Effector CD8-positive, alpha-beta T cell (primary cell): Measurements from ENCODE around the gene LGALS3.
"Not testable (repeated sequence)": the region's sequence is repeated elsewhere in the genome, so short reads cannot be mapped to it uniquely, and the experiment has no call there.

ENCODE experiments used
- DNase-seq: peaks from one replicate; lab custom pipeline; 2025; lab: John Stamatoyannopoulos, UW
- total RNA-seq, 4 experiments: gene quantifications; one replicate each; lab custom pipeline; 2026; lab: John Stamatoyannopoulos, UW

The LGALS3 gene
- total RNA-seq = 17.0 to 35.6 (median 23.2) reads per million in 4 experiments

- DNase-seq = no peak
These were observed at the start of gene LGALS3 for GRCh38 chr14:55129086-55129427. Gene LGALS3 (plus strand): TSS chr14:55129252. CDS start chr14:55137374, 8,122 bp downstream.

GRCh38 chr14:55079961-55080360, 49.1 kb upstream of the LGALS3 start:
- DNase-seq = not testable (repeated sequence)

GRCh38 chr14:55084401-55085059, 44.5 kb upstream of the LGALS3 start:
- DNase-seq = no peak

GRCh38 chr14:55085060-55085660, 43.9 kb upstream of the LGALS3 start:
- DNase-seq = no peak

- no peak for DNase-seq
These were observed 42.1 kb upstream of the LGALS3 start for GRCh38 chr14:55086938-55087337.

- no peak for DNase-seq
These were observed 40.7 kb upstream of the LGALS3 start for GRCh38 chr14:55088356-55088755.

- no peak for DNase-seq
These were observed 36.7 kb upstream of the LGALS3 start for GRCh38 chr14:55092341-55092740.

- no peak for DNase-seq
These were observed 34.5 kb upstream of the LGALS3 start for GRCh38 chr14:55094292-55095157.

- DNase-seq = no peak
These were observed 31.0 kb upstream of the LGALS3 start for GRCh38 chr14:55097881-55098560.

GRCh38 chr14:55098561-55098898, 30.5 kb upstream of the LGALS3 start:
- DNase-seq = no peak

GRCh38 chr14:55099756-55100155, 29.3 kb upstream of the LGALS3 start:
- DNase-seq = no peak

GRCh38 chr14:55101698-55102097, 27.4 kb upstream of the LGALS3 start:
- DNase-seq = no peak

GRCh38 chr14:55102141-55102621, 26.9 kb upstream of the LGALS3 start:
- no peak for DNase-seq

- DNase-seq = no peak
These were observed 25.9 kb upstream of the LGALS3 start for GRCh38 chr14:55103005-55103640.

GRCh38 chr14:55103971-55104954, 24.8 kb upstream of the LGALS3 start:
- no peak for DNase-seq

- DNase-seq = no peak
These were observed 23.1 kb upstream of the LGALS3 start for GRCh38 chr14:55105991-55106390.

GRCh38 chr14:55107766-55108554, 21.1 kb upstream of the LGALS3 start:
- DNase-seq = no peak

- DNase-seq = no peak
These were observed 19.2 kb upstream of the LGALS3 start for GRCh38 chr14:55109836-55110235.

- no peak for DNase-seq
These were observed 17.8 kb upstream of the LGALS3 start for GRCh38 chr14:55111122-55111708.
